Heart left ventricle (tissue), 13 donors: ENCODE measurements around the gene SLC25A15.

ENCODE experiments used
- POLR2A ChIP-seq, 2 donors: fragments of 450-650 bp; IDR thresholded peaks; one replicate each; pipeline ENCODE4 v1.6.1; 2017; ENCODE audit warnings: antibody characterized with exemption in 2 of 2, mild to moderate bottlenecking in 2 of 2, moderate library complexity in 2 of 2
- TF ChIP-seq, protein P1 (sequence below), 12 donors: fragments of 200-600 bp; sonication (generic) in 4 of 12; IDR thresholded peaks; one replicate each; pipeline versions ENCODE4 v1.5.0 to v1.8.0; 2018 to 2022; ENCODE audit warnings: antibody characterized with exemption in 12 of 12, mild to moderate bottlenecking in 5 of 12
- donor health status: ischemic (EF 13 %, LVEDD 7.1; RV severe dilation, severe dysfunction).
- donor health status: DM: no; HTN: yes; CAD: no.
- donor health status: DM: no; HTN: no; CAD: no.
- donor health status: ischemic (EF 25% LVEDD 6.9; RV normal size, moderate dysfunction).
- donor health status: ischemic (EF 25% LVEDD 5.7; RV mildly dilated, moderate dysfunction).
- donor health status: ischemic (EF 35%, LVEDD 5.7; RV mildly dilated, moderate dysfunction).
- donor health status: nonischemic (EF 11% LVEDD 7.7; RV severe dilation, severe dysfunction).
- donor health status: DM: yes; HTN: yes; CAD: no.
- donor health status: PGD.
- donor health status: ischemic (EF 29% LVEDD 5.4; RV normal size, mild dysfunction).
- donor health status: nonischemic (EF 23%, LVEDD 6.1; RV moderate dilation, normal function).

DNA sequence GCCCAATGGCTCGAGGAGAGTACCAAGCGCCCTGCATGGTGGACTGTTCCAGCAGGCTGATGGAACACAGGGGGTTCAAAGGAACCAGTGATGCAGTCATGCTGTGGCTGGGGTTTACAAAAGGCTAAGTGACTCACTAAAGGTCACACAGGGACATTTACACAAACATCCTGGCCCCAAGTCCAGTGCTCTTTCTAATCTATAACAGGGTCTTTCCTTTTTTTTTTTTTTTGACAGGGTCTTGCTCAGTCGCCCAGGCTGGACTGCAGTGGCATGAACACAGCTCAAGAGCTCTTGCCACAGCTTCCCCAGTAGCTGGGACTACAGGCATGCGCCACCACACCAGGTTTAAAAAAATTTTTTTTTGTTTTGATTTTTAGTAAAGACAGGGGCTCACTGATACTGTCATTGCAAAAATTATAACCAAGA lies 2.8 kb upstream of the SLC25A15 start:
- TF ChIP-seq, protein P1, sequence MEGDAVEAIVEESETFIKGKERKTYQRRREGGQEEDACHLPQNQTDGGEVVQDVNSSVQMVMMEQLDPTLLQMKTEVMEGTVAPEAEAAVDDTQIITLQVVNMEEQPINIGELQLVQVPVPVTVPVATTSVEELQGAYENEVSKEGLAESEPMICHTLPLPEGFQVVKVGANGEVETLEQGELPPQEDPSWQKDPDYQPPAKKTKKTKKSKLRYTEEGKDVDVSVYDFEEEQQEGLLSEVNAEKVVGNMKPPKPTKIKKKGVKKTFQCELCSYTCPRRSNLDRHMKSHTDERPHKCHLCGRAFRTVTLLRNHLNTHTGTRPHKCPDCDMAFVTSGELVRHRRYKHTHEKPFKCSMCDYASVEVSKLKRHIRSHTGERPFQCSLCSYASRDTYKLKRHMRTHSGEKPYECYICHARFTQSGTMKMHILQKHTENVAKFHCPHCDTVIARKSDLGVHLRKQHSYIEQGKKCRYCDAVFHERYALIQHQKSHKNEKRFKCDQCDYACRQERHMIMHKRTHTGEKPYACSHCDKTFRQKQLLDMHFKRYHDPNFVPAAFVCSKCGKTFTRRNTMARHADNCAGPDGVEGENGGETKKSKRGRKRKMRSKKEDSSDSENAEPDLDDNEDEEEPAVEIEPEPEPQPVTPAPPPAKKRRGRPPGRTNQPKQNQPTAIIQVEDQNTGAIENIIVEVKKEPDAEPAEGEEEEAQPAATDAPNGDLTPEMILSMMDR (IDR thresholded peaks at IDR 0.05), result no peak
- no peak for TF ChIP-seq POLR2A (IDR thresholded peaks at IDR 0.05)
